IPS-18c (cell line): ENCODE results near the gene KCNJ6.
"Not testable (repeated sequence)": the region's sequence is repeated elsewhere in the genome, so short reads cannot be mapped to it uniquely, and the experiment has no call there.

Experiments used
- H3K4me3 ChIP-seq: 2 replicates; pipeline ENCODE4 v1.7.0; 2013; ENCODE audit warnings: low read depth, mild to moderate bottlenecking, low read length, moderate library complexity; ENCODE audit not compliant: insufficient read depth
- H3K9me3 ChIP-seq: one replicate; pipeline ENCODE4 v1.6.1; 2013; ENCODE audit warnings: mild to moderate bottlenecking, low read length, moderate library complexity; ENCODE audit not compliant: control insufficient read depth, insufficient read depth

The KCNJ6 gene

DNA sequence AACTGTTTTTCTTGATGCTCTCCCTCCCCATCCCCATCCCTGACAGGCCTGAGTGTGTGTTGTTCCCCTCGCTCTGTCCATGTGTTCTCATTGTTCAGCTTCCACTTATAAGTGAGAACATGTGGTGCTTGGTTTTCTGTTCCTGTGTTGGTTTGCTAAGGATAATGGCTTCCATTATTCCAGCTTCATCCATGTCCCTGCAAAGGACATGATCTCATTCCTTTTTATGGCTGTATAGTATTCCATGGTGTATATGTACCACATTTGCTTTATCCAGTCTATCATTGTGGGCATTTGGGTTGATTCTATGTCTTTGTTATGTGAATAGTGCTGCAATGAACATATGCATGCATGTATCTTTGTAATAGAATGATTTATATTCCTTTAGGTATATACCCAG lies 254.0 kb downstream of the KCNJ6 start:
- not testable (repeated sequence) for H3K9me3 ChIP-seq

GRCh38 chr21:37660709-37661108 lies 255.5 kb downstream of the KCNJ6 start:
- H3K4me3 ChIP-seq, result no peak overlapping the region
- H3K9me3 ChIP-seq, result no peaks in the 10 kb centered on the region

More for the DNA sequence above, 254.0 kb downstream of the KCNJ6 start:
- H3K4me3 ChIP-seq, result not testable (repeated sequence)

DNA sequence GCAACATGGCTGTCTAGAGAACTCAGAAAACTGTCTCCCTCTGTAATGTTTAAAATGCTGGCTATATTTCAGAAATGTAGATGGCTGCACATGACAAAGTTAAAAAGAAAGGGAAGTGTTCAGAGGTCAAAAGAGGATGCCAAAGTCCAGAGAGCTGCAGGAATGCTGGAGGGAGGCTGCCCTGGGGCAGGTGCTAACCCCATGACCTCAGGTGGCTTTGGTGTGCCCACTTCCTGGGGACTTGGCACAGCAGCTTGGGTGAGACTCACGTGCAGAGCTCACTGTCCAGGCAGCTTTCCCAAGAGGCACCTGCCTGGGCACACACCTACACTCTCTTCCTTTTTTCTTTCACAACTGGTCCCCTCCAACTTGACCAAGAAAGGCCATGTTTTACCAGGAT lies 256.4 kb downstream of the KCNJ6 start:
- no peaks in the 10 kb centered on the region for H3K9me3 ChIP-seq
- no peak overlapping the region for H3K4me3 ChIP-seq

- Histone ChIP-seq H3K9me3 (no peaks in the 10 kb centered on the region), H3K4me3 (no peak overlapping the region)
Observed at GRCh38 chr21:37658817-37659458, 257.3 kb downstream of the KCNJ6 start.

DNA sequence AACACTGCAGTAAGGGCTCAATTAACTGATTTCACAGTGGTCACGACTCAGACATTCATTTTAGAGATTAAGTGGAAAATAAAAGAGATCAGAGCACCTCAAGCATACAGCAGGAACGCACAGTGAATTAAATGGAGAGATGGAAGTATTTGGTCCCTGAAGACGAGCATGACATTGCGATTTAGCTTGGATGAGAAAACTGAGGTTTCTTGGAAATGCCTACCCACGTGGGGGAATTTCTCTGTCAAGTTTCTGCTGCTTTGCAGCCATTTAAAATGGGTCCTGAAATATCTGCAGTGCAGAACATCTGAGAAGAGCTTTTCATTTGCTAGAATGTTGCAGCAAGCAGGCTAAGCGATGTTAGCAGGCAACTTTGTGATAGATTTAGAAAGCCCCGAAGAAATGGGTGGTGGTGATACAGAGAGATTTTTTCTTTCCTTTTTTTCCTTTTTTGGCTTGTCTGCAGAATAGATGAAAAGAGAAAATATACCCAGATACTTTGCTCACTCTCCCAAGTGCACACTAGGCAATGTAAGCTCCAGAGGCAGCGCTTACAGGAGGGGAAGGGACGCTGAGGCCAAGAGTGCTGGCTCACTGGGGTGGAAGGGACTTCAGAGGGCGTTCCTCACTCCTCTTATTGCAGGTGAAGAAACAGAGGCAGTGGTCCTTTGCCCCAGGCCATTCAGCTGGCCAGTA lies 258.0 kb downstream of the KCNJ6 start:
- H3K9me3 ChIP-seq, result no peaks in the 10 kb centered on the region
- no peak overlapping the region for H3K4me3 ChIP-seq

GRCh38 chr21:37656899-37657298 lies 259.4 kb downstream of the KCNJ6 start:
- Histone ChIP-seq H3K9me3 (no peaks in the 10 kb centered on the region), H3K4me3 (no peak overlapping the region)

DNA sequence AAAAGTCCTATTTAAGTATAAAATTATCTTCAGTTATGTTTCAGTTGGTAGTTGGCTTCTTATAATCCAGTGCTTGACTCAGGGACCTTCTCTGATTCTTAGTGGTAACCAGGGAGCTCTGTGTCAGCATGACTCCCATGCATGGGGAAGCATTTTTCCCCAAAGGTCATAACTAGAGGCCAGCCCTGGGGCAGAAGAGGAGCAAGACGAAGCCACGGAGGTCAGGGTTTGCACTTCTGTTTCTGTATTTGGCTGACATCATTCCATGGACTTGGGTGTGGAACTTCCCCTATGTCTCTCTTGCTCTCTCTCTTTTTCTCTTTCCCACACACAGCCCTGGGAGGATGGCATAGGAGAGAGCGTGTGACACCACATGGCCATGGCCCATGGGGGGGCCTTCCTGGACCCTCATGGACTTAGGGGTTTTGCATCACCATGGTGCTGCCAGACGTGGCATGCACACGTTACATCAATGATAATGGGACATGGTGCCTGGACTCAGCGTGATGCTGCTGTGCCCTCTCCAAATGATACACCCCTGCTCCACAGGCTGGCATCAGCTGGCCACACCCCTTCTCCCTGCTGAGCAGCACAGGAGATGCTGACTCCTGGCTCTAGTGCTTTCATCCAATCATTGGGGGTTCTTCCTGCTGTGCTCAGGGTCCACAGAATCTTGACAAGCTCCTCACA lies 260.5 kb downstream of the KCNJ6 start:
- Histone ChIP-seq H3K9me3 (no peaks in the 10 kb centered on the region), H3K4me3 (no peak overlapping the region)

DNA sequence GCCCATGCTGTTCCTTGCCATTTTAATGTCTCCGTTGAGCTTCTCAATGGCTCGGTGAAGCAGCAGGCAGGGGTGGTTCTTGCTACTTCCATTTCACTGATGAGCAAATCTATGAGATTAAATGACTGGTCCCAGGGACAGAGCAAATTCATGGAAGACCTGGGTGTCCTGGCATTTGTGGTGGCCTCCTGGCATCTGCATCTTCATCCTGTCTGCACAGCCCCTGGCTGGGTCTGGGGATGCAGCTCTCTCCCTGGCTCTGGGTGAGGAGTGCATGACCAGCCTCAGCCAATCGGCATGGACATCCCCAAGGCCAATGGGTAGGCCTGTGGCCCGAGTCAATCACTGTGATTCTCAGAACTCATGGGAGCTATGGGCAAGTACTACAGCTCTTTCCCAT lies 261.7 kb downstream of the KCNJ6 start:
- Histone ChIP-seq H3K4me3 (no peak overlapping the region), H3K9me3 (peaks cover 2% of the 10 kb centered on the region)

GRCh38 chr21:37653201-37653600 lies 263.1 kb downstream of the KCNJ6 start:
- H3K4me3 ChIP-seq, result no peak overlapping the region
- peaks cover 2% of the 10 kb centered on the region for H3K9me3 ChIP-seq

DNA sequence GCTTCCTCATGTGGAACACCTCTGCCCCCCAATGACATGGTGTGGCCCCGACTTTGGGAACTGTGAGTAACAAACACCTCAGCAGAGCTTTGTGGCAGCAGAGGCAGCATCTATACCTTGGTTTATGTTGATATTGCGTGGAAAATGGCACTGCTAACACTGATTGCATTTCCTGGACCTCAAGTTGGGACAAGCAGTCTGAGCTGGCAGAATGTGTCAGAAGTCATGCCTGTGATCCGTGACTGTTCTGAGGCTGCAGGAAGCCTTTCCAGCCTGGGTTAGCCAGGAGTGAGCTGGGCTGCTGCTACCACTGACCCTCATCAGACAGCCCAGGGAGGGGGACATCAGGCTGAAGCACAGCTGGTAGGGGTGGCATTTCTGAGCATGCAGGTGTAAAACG lies 268.5 kb downstream of the KCNJ6 start:
- Histone ChIP-seq H3K4me3 (no peak overlapping the region), H3K9me3 (peaks cover 4% of the 10 kb centered on the region)

- not testable (repeated sequence) for H3K4me3 ChIP-seq
Observed at GRCh38 chr21:37646761-37647160, 269.5 kb downstream of the KCNJ6 start.

DNA sequence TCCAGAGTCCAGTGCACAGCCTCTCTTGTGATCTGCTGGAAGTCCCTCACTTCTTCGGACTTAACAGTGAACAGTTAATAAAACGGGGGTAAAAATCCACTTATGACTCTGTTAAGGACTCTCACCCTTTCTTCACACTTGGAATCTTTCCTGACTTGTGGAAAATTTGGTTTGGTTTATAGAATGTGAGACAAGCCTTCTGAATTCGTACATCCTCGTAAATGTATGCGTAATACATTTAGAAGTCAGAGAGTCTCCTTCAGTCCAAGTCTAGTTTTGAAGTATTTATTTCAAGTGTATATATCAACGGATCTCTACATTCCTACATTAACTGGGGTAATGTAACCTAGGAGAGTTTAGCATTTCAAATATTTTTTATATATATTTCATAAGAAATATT lies 270.4 kb downstream of the KCNJ6 start:
- H3K4me3 ChIP-seq, result no peak overlapping the region

More at GRCh38 chr21:37646761-37647160, 269.5 kb downstream of the KCNJ6 start:
- H3K9me3 ChIP-seq, result not testable (repeated sequence)

DNA sequence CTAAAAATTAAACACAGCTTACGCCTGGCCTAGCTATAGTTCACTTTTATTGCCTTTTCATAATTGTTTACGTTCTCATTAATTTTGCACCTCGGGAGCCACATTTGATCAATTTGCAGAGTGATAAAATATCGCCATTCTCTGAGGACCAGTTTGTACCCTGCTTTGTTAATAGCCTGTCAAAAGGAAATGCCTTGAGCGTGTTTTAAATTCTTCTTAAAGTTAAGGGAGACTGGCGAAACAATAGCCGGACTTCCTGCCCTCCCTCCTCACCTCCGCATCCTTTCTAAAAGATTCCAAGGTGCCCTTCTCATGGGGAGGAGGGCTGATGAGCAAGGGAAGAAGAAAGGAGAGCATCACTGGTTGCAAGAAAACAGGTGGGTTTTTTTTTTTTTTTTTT lies 271.6 kb downstream of the KCNJ6 start:
- Histone ChIP-seq H3K9me3 (peaks cover 2% of the 10 kb centered on the region), H3K4me3 (no peak overlapping the region)

More for the DNA sequence above, 270.4 kb downstream of the KCNJ6 start:
- H3K9me3 ChIP-seq, result peaks cover 4% of the 10 kb centered on the region

DNA sequence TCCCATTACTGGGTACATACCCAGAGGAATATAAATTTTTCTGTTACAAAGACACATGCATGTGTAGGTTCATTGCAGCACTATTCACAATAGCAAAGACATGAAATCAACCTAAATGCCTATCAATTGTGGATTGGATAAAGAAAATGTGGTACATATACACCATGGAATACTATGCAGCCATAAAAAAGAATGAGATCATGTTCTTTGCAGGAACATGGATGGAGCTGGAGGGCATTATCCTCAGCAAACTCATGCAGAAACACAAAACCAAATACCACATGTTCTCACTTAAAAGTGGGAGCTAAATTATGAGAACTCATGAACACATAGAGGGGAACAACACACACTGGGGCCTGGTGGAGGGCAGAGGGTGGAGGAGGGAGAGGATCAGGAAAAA lies 272.4 kb downstream of the KCNJ6 start:
- H3K9me3 ChIP-seq, H3K4me3 ChIP-seq: not testable (repeated sequence)

- Histone ChIP-seq H3K9me3 (peaks cover 2% of the 10 kb centered on the region), H3K4me3 (no peak overlapping the region)
Observed at GRCh38 chr21:37642493-37642892, 273.8 kb downstream of the KCNJ6 start.

- Histone ChIP-seq H3K9me3 (no peaks in the 10 kb centered on the region), H3K4me3 (no peak overlapping the region)
Observed at GRCh38 chr21:37639756-37640155, 276.5 kb downstream of the KCNJ6 start.

GRCh38 chr21:37636152-37636860 lies 280.0 kb downstream of the KCNJ6 start:
- H3K4me3 ChIP-seq, result no peak overlapping the region
- no peaks in the 10 kb centered on the region for H3K9me3 ChIP-seq
